Activated naive CD8-positive, alpha-beta T cell treated with anti-CD3 and anti-CD28 coated beads for 36 hours (primary cell): ENCODE measurements around the gene DTNB. TPM values are rescaled to one million over a fixed set of nuclear protein-coding genes. Genes with fewer than 3 reads are reported as not detected.
A peak's percentile ranks its signal among the peaks of the same experiment; 100 is the strongest.
"Not testable (repeated sequence)": the region's sequence is repeated elsewhere in the genome, so short reads cannot be mapped to it uniquely, and the experiment has no call there.

ENCODE experiments used
- DNase-seq: peaks from one replicate; pipeline ENCODE4 v3.0.0; 2021
- H3K27ac Mint-ChIP-seq: one replicate; pipeline ENCODE4 v1.8.0; 2022; ENCODE audit warnings: mild to moderate bottlenecking, moderate library complexity, mixed read lengths
- H3K27me3 Mint-ChIP-seq: one replicate; pipeline ENCODE4 v1.8.0; 2022; ENCODE audit warnings: mild to moderate bottlenecking, mixed read lengths
- H3K36me3 Mint-ChIP-seq: one replicate; pipeline ENCODE4 v1.8.0; 2021; ENCODE audit warnings: mild to moderate bottlenecking, mixed read lengths
- H3K4me1 Mint-ChIP-seq: one replicate; pipeline ENCODE4 v1.8.0; 2021; ENCODE audit warnings: mixed read lengths
- H3K4me3 Mint-ChIP-seq: one replicate; pipeline ENCODE4 v1.8.0; 2022; ENCODE audit warnings: mild to moderate bottlenecking, moderate library complexity, mixed read lengths
- H3K9me3 Mint-ChIP-seq: one replicate; pipeline ENCODE4 v1.8.0; 2022; ENCODE audit warnings: mixed read lengths
- total RNA-seq, 2 experiments: library from RNA; stranded (reverse); gene quantifications; one replicate each; pipeline ENCODE4 v1.2.3, GENCODE V29; 2021

The DTNB gene
- total RNA-seq, 2 experiments from 2014 or later: 14.3 to 15.5 TPM

DNA sequence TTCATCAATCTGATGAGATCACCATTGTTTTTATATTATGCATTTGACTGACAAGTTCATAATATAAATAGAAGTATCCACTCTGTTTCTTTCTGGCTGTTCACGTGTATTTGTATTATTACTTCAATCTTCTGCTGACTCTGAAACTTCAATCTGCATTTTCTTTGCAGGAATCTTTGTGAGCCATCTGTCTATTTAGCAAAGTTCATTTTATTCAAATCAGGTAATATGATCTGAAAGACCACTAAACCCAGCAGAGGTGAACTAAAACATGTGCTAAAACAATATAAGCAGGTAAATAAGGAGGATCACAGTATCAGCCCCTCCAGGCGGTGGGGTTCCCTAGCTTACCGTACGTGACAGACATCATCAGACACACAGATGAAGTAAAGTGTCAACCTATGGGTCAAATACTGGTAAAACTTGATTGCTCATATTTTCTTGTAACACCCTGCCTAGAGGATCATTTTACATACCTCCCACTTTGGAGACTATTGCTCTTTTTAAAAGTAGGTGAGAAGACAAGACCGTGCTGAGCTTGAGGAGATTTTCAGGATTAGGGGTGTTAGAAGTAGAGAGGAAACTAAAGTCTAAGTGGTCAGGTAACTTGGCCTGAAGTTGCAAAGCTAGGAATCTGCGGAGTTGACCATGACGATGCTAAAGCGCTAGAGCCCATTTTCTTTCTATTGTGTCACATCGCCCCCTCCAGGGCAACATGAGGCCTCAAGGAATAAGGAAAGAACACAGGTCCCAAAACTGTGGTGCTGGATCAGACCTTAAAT, 9.0 kb downstream of the DTNB start:
- peaks cover 26% of the 10 kb centered on the region for H3K4me1 Mint-ChIP-seq
- peak; percentile 14 for DNase-seq
- H3K9me3 Mint-ChIP-seq: no peaks in the 10 kb centered on the region
- H3K36me3 Mint-ChIP-seq: no peaks in the 10 kb centered on the region
- H3K27me3 Mint-ChIP-seq: no peaks in the 10 kb centered on the region
- H3K27ac Mint-ChIP-seq: no peak overlapping the region
- no peak overlapping the region for H3K4me3 Mint-ChIP-seq

GRCh38 chr2:25655316-25655715, 18.1 kb downstream of the DTNB start:
- peaks cover 1% of the 10 kb centered on the region for H3K36me3 Mint-ChIP-seq
- no peak for DNase-seq
- H3K4me1 Mint-ChIP-seq: peaks cover 17% of the 10 kb centered on the region
- no peaks in the 10 kb centered on the region for H3K27me3 Mint-ChIP-seq
- no peak overlapping the region for H3K4me3 Mint-ChIP-seq
- no peaks in the 10 kb centered on the region for H3K9me3 Mint-ChIP-seq
- no peak overlapping the region for H3K27ac Mint-ChIP-seq

DNA sequence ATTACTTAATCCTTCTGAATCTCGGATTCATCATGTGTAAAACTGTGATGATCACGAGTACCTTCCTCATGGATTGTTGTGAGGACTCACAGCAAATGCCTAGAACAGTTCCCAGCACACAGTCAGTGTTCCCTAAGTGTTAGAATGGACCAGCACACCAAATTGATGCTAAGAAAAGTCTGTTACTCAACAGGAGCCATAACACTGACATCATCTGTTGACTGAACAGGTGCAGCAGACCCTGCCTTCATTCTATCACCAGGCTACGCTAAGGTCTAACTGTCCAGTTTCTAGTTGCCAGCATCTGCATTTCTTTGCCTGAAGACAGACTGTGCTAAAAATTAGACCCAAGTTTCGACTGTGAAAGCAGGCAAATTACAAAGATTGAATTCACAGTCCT, 18.6 kb downstream of the DTNB start:
- Mint-ChIP-seq H3K9me3 (no peaks in the 10 kb centered on the region), H3K4me3 (no peak overlapping the region)

GRCh38 chr2:25651782-25652455, 21.5 kb downstream of the DTNB start:
- Mint-ChIP-seq H3K27me3 (no peaks in the 10 kb centered on the region), H3K9me3 (no peaks in the 10 kb centered on the region), H3K4me1 (no peaks in the 10 kb centered on the region), H3K27ac (no peak overlapping the region), H3K4me3 (no peak overlapping the region), H3K36me3 (peaks cover 6% of the 10 kb centered on the region)
- no peak for DNase-seq

More for the DNA sequence above, 18.6 kb downstream of the DTNB start:
- Mint-ChIP-seq H3K27me3 (no peaks in the 10 kb centered on the region), H3K36me3 (peaks cover 5% of the 10 kb centered on the region), H3K4me1 (peaks cover 13% of the 10 kb centered on the region), H3K27ac (no peak overlapping the region)
- DNase-seq: no peak

GRCh38 chr2:25651066-25651465, 22.3 kb downstream of the DTNB start:
- H3K27ac Mint-ChIP-seq: no peak overlapping the region
- H3K4me1 Mint-ChIP-seq: no peaks in the 10 kb centered on the region
- DNase-seq: no peak
- H3K9me3 Mint-ChIP-seq: no peaks in the 10 kb centered on the region
- no peaks in the 10 kb centered on the region for H3K27me3 Mint-ChIP-seq
- no peak overlapping the region for H3K4me3 Mint-ChIP-seq
- H3K36me3 Mint-ChIP-seq: peaks cover 6% of the 10 kb centered on the region

GRCh38 chr2:25650256-25650655, 23.1 kb downstream of the DTNB start:
- no peaks in the 10 kb centered on the region for H3K4me1 Mint-ChIP-seq
- H3K4me3 Mint-ChIP-seq: no peak overlapping the region
- DNase-seq: no peak
- H3K9me3 Mint-ChIP-seq: no peaks in the 10 kb centered on the region
- H3K36me3 Mint-ChIP-seq: peaks cover 6% of the 10 kb centered on the region
- H3K27ac Mint-ChIP-seq: no peak overlapping the region
- no peaks in the 10 kb centered on the region for H3K27me3 Mint-ChIP-seq

DNA sequence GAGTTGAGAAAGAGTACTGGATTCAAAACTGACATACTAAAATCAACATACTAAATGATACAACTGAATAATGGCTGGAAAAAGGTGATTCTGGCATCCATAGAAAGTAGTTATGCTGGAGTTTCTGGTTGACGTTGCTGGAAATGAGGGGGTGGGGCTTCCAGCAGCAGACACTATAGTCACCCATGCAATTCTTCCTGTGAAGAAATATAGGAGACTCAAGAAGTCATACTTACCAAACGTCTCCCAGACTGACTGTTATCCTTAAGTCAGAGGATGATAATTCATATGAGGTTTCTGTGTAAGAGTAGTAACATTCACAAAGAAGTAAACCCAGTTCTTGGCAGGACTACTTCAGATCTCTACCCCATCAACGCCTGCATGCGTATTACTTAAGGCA, 23.6 kb downstream of the DTNB start:
- Mint-ChIP-seq H3K27me3 (no peaks in the 10 kb centered on the region), H3K9me3 (no peaks in the 10 kb centered on the region), H3K36me3 (peaks cover 6% of the 10 kb centered on the region), H3K4me3 (no peak overlapping the region), H3K4me1 (no peaks in the 10 kb centered on the region), H3K27ac (no peak overlapping the region)
- no peak for DNase-seq

DNA sequence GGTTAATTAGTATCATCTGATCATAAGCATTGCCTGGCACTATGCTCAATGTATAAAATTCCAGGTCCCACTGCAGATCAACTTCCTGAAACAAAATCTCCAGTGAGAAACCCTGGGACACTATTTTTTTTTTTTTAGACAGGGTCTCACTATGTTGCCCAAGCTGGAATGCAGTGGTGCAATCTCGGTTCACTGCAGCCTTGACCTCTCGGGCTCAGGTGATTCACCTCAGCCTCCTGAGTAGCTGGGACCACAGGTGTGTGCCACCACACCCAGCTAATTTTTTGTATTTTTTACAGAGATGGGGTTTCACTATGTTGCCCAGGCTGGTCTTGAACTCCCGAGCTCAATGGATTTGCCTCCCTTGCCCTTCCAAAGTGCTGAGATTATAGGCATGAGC, 31.1 kb downstream of the DTNB start:
- Mint-ChIP-seq H3K9me3 (no peaks in the 10 kb centered on the region), H3K4me3 (no peak overlapping the region), H3K4me1 (no peaks in the 10 kb centered on the region), H3K27ac (no peak overlapping the region), H3K27me3 (no peaks in the 10 kb centered on the region), H3K36me3 (peaks cover 19% of the 10 kb centered on the region)
- DNase-seq: no peak

DNA sequence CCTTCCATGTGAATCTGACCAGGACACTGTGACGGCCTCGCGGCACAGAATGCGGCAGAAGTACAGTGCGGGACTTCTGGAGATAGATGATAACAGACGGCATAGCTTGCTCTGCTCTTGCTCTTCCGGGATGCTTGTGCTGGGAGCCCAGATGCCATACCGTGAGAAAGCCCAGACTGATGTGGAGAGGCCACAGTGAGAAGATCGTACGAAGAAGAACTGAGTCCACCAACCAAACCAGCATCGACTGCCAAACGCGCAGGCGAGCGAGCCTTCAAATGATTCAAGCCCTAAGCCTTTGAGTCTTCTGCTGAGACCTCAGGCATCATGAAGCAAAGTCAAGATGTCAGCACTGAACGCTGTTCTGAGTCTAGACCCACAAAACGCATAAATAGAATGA, 33.7 kb downstream of the DTNB start:
- no peak overlapping the region for H3K4me3 Mint-ChIP-seq
- H3K36me3 Mint-ChIP-seq: peaks cover 25% of the 10 kb centered on the region
- H3K9me3 Mint-ChIP-seq: no peaks in the 10 kb centered on the region
- H3K27ac Mint-ChIP-seq: no peak overlapping the region
- H3K4me1 Mint-ChIP-seq: no peaks in the 10 kb centered on the region
- DNase-seq: no peak
- no peaks in the 10 kb centered on the region for H3K27me3 Mint-ChIP-seq

DNA sequence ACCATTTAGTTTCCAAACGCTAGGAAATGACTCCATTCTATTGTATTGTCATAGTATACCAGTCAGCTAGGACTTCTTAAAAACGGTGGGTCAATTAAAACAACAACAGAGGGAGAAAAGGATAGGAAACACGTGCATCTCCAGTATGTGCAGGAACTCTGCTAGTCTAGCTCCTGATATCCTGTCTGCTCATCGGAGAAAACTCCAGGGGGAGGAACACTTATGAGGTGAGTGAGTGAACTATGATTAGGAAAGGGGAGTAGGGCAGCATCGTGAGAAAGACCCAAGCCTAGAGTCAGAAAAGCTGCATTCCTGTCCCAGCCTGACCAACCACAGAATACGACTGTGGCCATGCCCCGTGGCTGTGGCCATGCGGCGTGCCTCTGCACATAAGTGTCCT, 34.2 kb downstream of the DTNB start:
- no peak for DNase-seq
- Mint-ChIP-seq H3K9me3 (no peaks in the 10 kb centered on the region), H3K36me3 (peaks cover 24% of the 10 kb centered on the region), H3K27me3 (no peaks in the 10 kb centered on the region), H3K27ac (no peak overlapping the region), H3K4me1 (no peaks in the 10 kb centered on the region), H3K4me3 (no peak overlapping the region)

GRCh38 chr2:25635797-25636196, 37.6 kb downstream of the DTNB start:
- no peak for DNase-seq
- H3K9me3 Mint-ChIP-seq: no peaks in the 10 kb centered on the region
- H3K27ac Mint-ChIP-seq: no peak overlapping the region
- H3K36me3 Mint-ChIP-seq: peaks cover 16% of the 10 kb centered on the region
- no peaks in the 10 kb centered on the region for H3K4me1 Mint-ChIP-seq
- no peaks in the 10 kb centered on the region for H3K27me3 Mint-ChIP-seq
- no peak overlapping the region for H3K4me3 Mint-ChIP-seq

GRCh38 chr2:25633801-25634200, 39.6 kb downstream of the DTNB start:
- not testable (repeated sequence) for H3K9me3 Mint-ChIP-seq, H3K27me3 Mint-ChIP-seq, H3K27ac Mint-ChIP-seq, H3K4me1 Mint-ChIP-seq, H3K4me3 Mint-ChIP-seq, DNase-seq
- peaks cover 13% of the 10 kb centered on the region for H3K36me3 Mint-ChIP-seq

DNA sequence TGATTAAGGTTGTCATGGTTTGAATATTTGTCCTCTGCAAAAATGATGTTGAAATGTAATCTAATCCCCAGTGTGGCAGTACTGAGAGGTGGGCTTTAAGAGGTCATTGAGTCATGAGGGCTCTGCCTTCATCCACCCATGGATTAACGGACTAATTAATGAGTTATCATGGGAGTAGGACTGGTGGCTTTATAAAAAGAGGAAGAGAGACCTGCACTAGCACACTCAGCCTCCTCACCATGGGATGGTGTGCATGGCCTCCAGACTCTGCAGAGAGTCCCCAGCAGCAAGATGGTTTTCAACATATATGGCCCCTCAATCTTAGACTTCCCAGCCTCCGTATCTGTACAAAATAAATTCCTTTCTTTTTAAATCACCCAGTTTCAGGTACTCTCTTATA, 41.0 kb downstream of the DTNB start:
- H3K27ac Mint-ChIP-seq: no peak overlapping the region
- peaks cover 11% of the 10 kb centered on the region for H3K36me3 Mint-ChIP-seq
- no peak overlapping the region for H3K4me3 Mint-ChIP-seq
- peaks cover 2% of the 10 kb centered on the region for H3K4me1 Mint-ChIP-seq
- no peak for DNase-seq
- H3K27me3 Mint-ChIP-seq: no peaks in the 10 kb centered on the region
- no peaks in the 10 kb centered on the region for H3K9me3 Mint-ChIP-seq

DNA sequence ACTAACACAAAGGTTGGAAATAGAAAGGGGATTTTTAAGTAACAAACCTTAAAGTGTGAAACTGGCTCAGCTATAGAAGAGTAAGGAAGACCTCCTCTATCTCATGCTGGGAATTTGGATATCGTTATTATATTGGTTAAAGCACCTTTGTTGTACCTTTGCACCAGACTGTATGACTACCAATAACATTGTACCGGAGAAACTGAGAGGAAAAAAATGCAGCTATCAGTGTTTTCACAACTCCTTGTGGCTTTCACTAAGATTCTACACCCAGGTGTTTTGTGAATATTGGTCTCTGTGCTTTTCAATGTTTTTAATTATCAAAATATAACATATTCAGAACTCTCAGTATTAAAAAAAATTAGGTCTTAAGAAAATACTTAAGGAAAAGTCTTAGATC, 48.7 kb downstream of the DTNB start:
- H3K27me3 Mint-ChIP-seq: no peaks in the 10 kb centered on the region
- no peak for DNase-seq
- no peak overlapping the region for H3K27ac Mint-ChIP-seq
- H3K4me1 Mint-ChIP-seq: peaks cover 4% of the 10 kb centered on the region
- H3K4me3 Mint-ChIP-seq: no peak overlapping the region
- H3K9me3 Mint-ChIP-seq: no peaks in the 10 kb centered on the region
- H3K36me3 Mint-ChIP-seq: peaks cover 3% of the 10 kb centered on the region

- peaks cover 3% of the 10 kb centered on the region for H3K36me3 Mint-ChIP-seq
These were observed 50.0 kb downstream of the DTNB start for GRCh38 chr2:25623361-25623760.

DNA sequence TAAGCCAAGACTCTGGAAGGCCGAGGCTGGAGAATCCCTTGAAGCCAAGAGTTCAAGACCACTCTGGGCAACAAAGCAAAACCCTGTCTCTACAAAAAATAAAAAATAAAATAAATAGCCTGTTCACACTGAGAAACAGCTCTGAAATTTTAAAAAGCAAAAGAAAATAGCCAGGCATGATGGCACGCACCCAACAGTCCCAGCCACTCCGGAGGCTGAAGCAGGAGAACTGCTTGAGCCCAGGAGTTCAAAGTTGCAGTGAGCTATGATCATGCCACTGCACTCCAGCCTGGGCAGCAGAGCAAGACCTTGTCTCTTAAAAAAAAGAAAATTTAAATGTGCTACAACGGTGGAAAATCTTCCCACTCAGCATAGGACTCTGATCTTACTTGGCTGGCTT, 52.7 kb downstream of the DTNB start:
- Mint-ChIP-seq H3K4me1 (peaks cover 2% of the 10 kb centered on the region), H3K9me3 (no peaks in the 10 kb centered on the region), H3K4me3 (no peak overlapping the region), H3K27ac (no peak overlapping the region), H3K27me3 (no peaks in the 10 kb centered on the region), H3K36me3 (no peaks in the 10 kb centered on the region)
- no peak for DNase-seq

More at GRCh38 chr2:25623361-25623760, 50.0 kb downstream of the DTNB start:
- H3K9me3 Mint-ChIP-seq: no peaks in the 10 kb centered on the region
- H3K4me3 Mint-ChIP-seq: no peak overlapping the region
- no peak for DNase-seq
- H3K27ac Mint-ChIP-seq: no peak overlapping the region
- H3K27me3 Mint-ChIP-seq: no peaks in the 10 kb centered on the region
- peaks cover 2% of the 10 kb centered on the region for H3K4me1 Mint-ChIP-seq
